Vagina (tissue), 2 donors: ENCODE results near the gene AMOTL2. TPM values are rescaled to one million over a fixed set of nuclear protein-coding genes. Genes with fewer than 3 reads are reported as not detected.
A peak's percentile ranks its signal among the peaks of the same experiment; 100 is the strongest.

ENCODE experiments used
- DNase-seq, 2 donors: peaks; one replicate each; pipeline ENCODE4 v3.0.0-alpha.2; 2017; ENCODE audit errors: extremely low spot score in 2 of 2
- H3K27ac ChIP-seq: fragments of 200-600 bp; sonication (generic); one replicate; pipeline ENCODE4 v1.5.1; 2019
- H3K27me3 ChIP-seq: fragments of 200-600 bp; sonication (generic); one replicate; pipeline ENCODE4 v1.5.1; 2019
- H3K36me3 ChIP-seq, 2 donors: fragments of 200-600 bp; sonication (generic); one replicate each; pipeline ENCODE4 v1.5.1; 2017 to 2019
- H3K4me1 ChIP-seq: fragments of 200-600 bp; sonication (generic); one replicate; pipeline ENCODE4 v1.5.1; 2019
- H3K4me3 ChIP-seq, 2 donors: fragments of 200-600 bp; sonication (generic); 1 replicate in 1 of 2; 2 replicates in 1 of 2; pipeline ENCODE4 v1.5.1; 2016 to 2019
- H3K9me3 ChIP-seq: fragments of 200-600 bp; sonication (generic); one replicate; pipeline ENCODE4 v1.5.1; 2019
- POLR2A ChIP-seq, 2 donors: fragments of 450-650 bp; IDR thresholded peaks; one replicate each; pipeline ENCODE4 v1.6.1; 2017; ENCODE audit warnings: antibody characterized with exemption in 2 of 2, mild to moderate bottlenecking in 2 of 2, moderate library complexity in 2 of 2
- POLR2AphosphoS5 ChIP-seq, 2 donors: sonication (generic); formaldehyde crosslinking; IDR thresholded peaks; one replicate each; pipeline ENCODE4 v1.9.0; 2017; ENCODE audit warnings: antibody characterized with exemption in 2 of 2, mild to moderate bottlenecking in 2 of 2, low read depth in 1 of 2; ENCODE audit not compliant: insufficient read depth in 1 of 2
- intact Hi-C: fragments of 100-400 bp; cut with DNase I; formaldehyde crosslinking; loops from one replicate; pipeline ENCODE4 v1.15.1; 2023
- total RNA-seq: library from RNA; depleted of rRNA; stranded (reverse); fragments of >200 nt; gene quantifications from one replicate; pipeline ENCODE4 v1.2.3, GENCODE V29; 2016
- TF ChIP-seq, protein P1 (sequence below), 3 experiments: fragments of 450-650 bp in 2 of 3; fragments of 200-600 bp in 1 of 3; sonication (generic) in 1 of 3; IDR thresholded peaks; one replicate each; pipeline ENCODE4 v1.5.1; 2017 to 2019; ENCODE audit warnings: antibody characterized with exemption in 3 of 3, mild to moderate bottlenecking in 2 of 3, moderate library complexity in 2 of 3

AMOTL2 gene
- total RNA-seq, 1 donor from 2014 or later = 60.6 TPM

DNA sequence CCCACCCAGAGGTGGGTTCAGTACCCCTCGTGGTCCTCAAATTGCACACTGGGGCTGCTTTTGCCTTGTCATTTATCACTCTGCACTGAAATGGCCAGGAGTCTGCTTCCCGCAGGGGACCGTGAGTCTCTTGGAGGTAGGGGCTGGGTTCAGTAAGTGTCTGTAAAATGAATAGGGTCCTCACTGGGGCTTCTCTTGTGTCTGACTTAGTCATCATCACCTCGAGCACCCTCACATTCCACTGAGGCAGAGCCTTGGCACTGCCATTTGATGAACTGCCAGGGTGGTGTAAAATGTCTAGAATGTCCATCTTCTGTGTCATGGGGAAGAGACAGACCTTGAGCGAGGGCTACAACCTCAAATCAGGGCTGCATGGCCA is 62.6 kb downstream of the AMOTL2 start:
- peak overlapping the region; percentile 80 for H3K27ac ChIP-seq
- no peak overlapping the region for H3K4me3 ChIP-seq
- H3K36me3 ChIP-seq = no peaks in the 10 kb centered on the region
- H3K4me1 ChIP-seq = peaks cover 72% of the 10 kb centered on the region
- H3K27me3 ChIP-seq = no peaks in the 10 kb centered on the region
- intact Hi-C loops = loop anchor here (5.0 kb wide), 2 partner anchors 61 to 151 kb away; partner anchors contain the start of gene AMOTL2
- no peaks in the 10 kb centered on the region for H3K9me3 ChIP-seq
- DNase-seq = no peak
- TF ChIP-seq, protein P1, sequence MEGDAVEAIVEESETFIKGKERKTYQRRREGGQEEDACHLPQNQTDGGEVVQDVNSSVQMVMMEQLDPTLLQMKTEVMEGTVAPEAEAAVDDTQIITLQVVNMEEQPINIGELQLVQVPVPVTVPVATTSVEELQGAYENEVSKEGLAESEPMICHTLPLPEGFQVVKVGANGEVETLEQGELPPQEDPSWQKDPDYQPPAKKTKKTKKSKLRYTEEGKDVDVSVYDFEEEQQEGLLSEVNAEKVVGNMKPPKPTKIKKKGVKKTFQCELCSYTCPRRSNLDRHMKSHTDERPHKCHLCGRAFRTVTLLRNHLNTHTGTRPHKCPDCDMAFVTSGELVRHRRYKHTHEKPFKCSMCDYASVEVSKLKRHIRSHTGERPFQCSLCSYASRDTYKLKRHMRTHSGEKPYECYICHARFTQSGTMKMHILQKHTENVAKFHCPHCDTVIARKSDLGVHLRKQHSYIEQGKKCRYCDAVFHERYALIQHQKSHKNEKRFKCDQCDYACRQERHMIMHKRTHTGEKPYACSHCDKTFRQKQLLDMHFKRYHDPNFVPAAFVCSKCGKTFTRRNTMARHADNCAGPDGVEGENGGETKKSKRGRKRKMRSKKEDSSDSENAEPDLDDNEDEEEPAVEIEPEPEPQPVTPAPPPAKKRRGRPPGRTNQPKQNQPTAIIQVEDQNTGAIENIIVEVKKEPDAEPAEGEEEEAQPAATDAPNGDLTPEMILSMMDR (IDR thresholded peaks at IDR 0.05) = no peak
- TF ChIP-seq POLR2AphosphoS5 (IDR thresholded peaks at IDR 0.05; ENCODE audit: insufficient read depth in 1 of 2, low read depth in 1 of 2) (no peak), POLR2A (IDR thresholded peaks at IDR 0.05) (no peak)

DNA sequence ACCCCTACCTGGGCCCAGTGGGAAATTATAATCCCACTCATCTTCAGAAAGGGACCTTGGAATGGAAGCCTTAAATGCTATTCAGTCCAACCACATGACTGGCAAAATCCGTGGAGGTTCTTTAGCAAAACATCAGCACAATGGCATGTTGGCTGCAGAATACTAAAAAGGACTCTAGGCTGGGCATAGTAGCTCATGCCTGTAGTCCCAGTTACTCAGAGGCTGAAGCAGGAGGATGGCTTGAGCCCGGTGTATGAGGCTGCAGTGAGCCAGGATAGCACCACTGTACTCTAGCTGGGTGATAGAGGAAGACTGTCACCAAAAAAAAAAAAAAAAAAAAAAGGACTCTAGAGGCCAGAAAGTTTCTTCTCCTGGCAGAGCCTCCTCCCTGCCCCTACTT is 63.0 kb downstream of the AMOTL2 start:
- H3K27me3 ChIP-seq = no peaks in the 10 kb centered on the region
- peak overlapping the region; percentile 80 for H3K27ac ChIP-seq
- H3K9me3 ChIP-seq = no peaks in the 10 kb centered on the region
- no peak for DNase-seq
- intact Hi-C loops = loop anchor here (5.0 kb wide), 2 partner anchors 61 to 151 kb away; partner anchors contain the start of gene AMOTL2
- TF ChIP-seq, protein P1 (IDR thresholded peaks at IDR 0.05) = no peak
- no peak for TF ChIP-seq POLR2A (IDR thresholded peaks at IDR 0.05)
- TF ChIP-seq POLR2AphosphoS5 (IDR thresholded peaks at IDR 0.05; ENCODE audit: insufficient read depth in 1 of 2, low read depth in 1 of 2) = no peak
- H3K4me3 ChIP-seq = no peak overlapping the region
- peaks cover 68% of the 10 kb centered on the region for H3K4me1 ChIP-seq
- no peaks in the 10 kb centered on the region for H3K36me3 ChIP-seq

DNA sequence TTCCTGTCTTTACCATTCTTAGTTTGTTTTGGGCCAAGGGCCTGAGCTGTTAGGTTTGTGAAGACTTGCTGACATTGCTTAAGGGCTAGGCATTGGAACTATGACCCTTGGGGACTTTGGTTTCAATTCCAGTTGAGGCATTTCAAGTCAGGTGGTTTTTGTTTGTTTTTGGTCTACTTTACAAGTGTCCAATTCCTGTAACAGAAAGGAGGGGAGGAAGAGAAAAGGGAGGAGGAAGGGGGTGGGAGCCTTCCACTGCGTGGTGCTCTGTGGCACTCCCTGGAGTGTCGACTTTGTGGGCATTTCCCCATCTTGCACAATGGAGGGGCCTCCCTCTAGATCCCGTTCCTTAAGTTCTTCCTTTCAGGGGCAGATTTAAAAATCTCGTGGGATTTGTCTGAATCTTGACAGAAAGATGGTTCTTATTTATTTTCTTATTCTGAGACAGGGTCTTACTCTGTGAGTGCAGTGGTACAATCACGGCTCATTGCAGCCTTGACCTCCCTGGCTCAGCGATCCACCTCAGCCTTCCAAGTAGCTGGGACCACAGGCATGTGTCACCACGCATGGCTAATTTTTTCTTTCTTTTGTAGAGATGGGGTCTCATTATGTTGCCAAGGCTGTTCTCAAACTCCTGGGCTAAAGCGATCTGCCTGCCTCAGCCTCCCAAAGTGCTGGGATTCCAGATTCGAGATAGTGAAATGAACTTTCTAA is 64.1 kb downstream of the AMOTL2 start:
- no peaks in the 10 kb centered on the region for H3K9me3 ChIP-seq
- no peaks in the 10 kb centered on the region for H3K36me3 ChIP-seq
- no peak for DNase-seq
- TF ChIP-seq, protein P1 (IDR thresholded peaks at IDR 0.05) = no peak
- TF ChIP-seq POLR2A (IDR thresholded peaks at IDR 0.05) = no peak
- TF ChIP-seq POLR2AphosphoS5 (IDR thresholded peaks at IDR 0.05; ENCODE audit: insufficient read depth in 1 of 2, low read depth in 1 of 2) = no peak
- peak overlapping the region; percentile 80 for H3K27ac ChIP-seq
- H3K4me1 ChIP-seq = peaks cover 57% of the 10 kb centered on the region
- intact Hi-C loops = loop anchor here (5.0 kb wide), 3 partner anchors 62 to 152 kb away; partner anchors contain the start of gene AMOTL2
- H3K4me3 ChIP-seq = no peak overlapping the region
- no peaks in the 10 kb centered on the region for H3K27me3 ChIP-seq

DNA sequence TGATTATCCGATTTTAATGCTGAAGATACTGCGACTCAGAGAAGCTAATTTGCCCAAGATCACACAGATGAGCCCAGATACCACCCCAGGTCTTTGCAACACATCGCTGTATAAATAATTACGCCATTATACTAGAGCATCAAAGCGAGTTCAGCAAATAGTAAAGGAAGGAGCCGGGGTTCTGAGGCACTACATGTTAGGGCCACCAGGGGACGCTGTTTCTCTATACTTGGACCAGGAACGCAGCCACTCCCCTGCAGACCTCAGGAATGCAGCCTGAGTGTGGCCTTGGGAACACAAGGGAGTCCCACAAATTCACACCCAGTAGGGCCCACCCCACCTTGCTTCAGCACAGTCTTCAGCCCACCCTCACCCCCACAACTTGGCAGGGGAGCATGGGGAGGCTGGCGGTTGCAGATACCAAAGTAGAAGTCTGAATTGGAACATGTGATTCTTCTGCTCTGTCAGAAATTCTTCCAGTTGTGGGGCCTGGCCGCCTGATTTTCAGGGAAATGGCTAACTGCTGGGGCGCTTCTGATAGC is 65.8 kb downstream of the AMOTL2 start:
- Histone ChIP-seq H3K4me1 (peaks cover 40% of the 10 kb centered on the region), H3K27me3 (no peaks in the 10 kb centered on the region), H3K9me3 (no peaks in the 10 kb centered on the region), H3K36me3 (no peaks in the 10 kb centered on the region), H3K4me3 (peak overlapping the region in 1 of 2 donors; percentile 8), H3K27ac (peak overlapping the region; percentile 80)
- intact Hi-C loops = loop anchor here (5.0 kb wide), 1 partner anchor 96 kb away; no protein-coding TSS in a partner anchor
- TF ChIP-seq POLR2A (IDR thresholded peaks at IDR 0.05) = no peak
- TF ChIP-seq POLR2AphosphoS5 (IDR thresholded peaks at IDR 0.05; ENCODE audit: insufficient read depth in 1 of 2, low read depth in 1 of 2) = peak; percentile 66 to 67
- TF ChIP-seq, protein P1 (IDR thresholded peaks at IDR 0.05) = peak; percentile 98 to 100 (median 99)
- DNase-seq = no peak

DNA sequence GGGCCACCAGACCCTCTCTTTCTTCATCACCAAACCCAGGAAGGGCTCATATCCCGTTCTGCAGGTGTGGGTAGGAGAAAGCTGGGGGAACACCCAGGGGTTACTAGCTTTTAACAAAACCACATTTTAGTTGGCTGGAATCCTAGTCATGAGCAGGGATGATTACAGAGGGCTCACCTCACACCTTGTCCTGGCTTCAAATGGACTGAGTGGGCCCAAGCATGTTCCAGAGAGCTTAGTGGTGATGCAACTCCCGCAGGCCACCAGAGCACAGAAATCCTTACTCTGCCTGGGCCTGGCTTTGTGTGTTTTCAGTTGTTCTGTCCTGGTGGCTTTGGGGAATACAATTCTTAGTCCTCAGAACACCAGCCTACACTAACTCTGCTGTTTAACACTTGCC is 66.8 kb downstream of the AMOTL2 start:
- no peaks in the 10 kb centered on the region for H3K9me3 ChIP-seq
- intact Hi-C loops = loop anchor here (5.0 kb wide), 1 partner anchor 95 kb away; no protein-coding TSS in a partner anchor
- TF ChIP-seq POLR2AphosphoS5 (IDR thresholded peaks at IDR 0.05; ENCODE audit: insufficient read depth in 1 of 2, low read depth in 1 of 2) (no peak), POLR2A (IDR thresholded peaks at IDR 0.05) (no peak)
- TF ChIP-seq, protein P1 (IDR thresholded peaks at IDR 0.05) = no peak
- DNase-seq = no peak
- H3K27me3 ChIP-seq = no peaks in the 10 kb centered on the region
- H3K4me1 ChIP-seq = peaks cover 32% of the 10 kb centered on the region
- H3K4me3 ChIP-seq = no peak overlapping the region
- no peak overlapping the region for H3K27ac ChIP-seq
- no peaks in the 10 kb centered on the region for H3K36me3 ChIP-seq
